NCI-H526 (cell line): ENCODE data around the gene PTCH1.

Source experiments
- DNase-seq, 2 experiments: peaks; one replicate each; lab custom pipeline; 2025; lab: John Stamatoyannopoulos, UW

Gene PTCH1

DNA sequence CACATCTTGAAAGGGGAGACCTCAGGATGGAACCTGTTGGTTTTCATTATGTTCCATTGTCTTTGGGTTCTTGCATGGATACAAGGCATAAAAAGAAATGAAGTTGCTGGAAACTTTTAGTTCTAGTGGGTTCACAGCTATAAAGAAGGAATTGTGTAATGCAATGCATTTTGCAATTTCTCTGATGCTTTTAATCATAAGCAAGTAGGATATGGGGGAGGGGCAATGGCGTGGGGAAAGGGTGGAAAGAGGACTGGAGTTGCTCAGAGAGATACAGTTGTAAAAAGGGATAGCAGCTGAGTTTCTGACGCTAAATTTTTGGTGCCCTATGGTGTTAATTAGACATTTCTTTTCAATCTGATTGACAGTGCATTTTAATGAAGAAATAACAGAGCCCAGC is 110.7 kb downstream of the PTCH1 start:
- no peak for DNase-seq

DNA sequence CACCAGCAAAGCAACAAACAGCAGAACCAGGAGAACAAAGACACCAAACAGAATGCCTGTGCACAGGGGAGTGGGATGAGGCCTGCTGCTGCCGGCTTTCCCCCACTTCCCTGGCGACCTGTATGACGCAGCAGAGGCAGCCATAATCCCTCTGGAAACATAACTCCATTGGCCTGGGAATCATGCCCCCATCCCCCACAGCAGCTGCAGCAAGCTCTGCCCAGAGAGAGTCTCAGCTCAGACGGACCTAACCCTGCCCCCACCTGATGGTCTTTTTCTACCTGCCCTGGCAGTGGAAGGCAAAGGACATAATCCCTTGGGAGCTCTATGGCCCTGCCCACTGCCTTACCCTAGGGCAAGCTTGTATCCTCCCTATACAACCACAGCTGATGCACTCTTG is 117.5 kb downstream of the PTCH1 start:
- DNase-seq: no peak
